HG03175 (cell line): ENCODE measurements around the gene P2RX7.
"Not testable (repeated sequence)": the region's sequence is repeated elsewhere in the genome, so short reads cannot be mapped to it uniquely, and the experiment has no call there.

Experiments
- ATAC-seq: cut with Tn5 transposase; IDR thresholded peaks from one replicate; pipeline ENCODE4 v1.9.1; 2021; ENCODE audit warnings: mild to moderate bottlenecking, moderate library complexity; ENCODE audit not compliant: unreplicated experiment

P2RX7 gene

GRCh38 chr12:121133838-121134237, 1.2 kb downstream of the P2RX7 start:
- no peak for ATAC-seq

DNA sequence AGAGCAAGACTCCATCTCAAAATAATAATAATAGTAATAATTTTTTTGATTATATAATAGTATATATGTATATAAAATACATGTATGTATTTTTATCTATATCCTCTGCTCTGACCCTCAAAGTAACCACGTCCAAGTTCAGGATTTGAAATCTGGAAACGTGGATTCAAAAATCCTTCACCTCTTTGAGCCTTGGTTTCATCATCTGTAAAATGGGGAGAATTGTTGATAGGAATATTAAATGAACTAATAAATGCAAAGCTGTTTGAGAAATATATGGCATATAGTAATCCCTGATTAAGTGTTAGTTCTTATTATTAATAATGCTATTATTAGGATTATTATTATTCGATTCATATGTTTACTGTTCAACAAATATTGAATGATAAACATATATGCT, 2.6 kb downstream of the P2RX7 start:
- no peak for ATAC-seq

GRCh38 chr12:121137512-121137911, 4.8 kb downstream of the P2RX7 start:
- ATAC-seq = no peak

DNA sequence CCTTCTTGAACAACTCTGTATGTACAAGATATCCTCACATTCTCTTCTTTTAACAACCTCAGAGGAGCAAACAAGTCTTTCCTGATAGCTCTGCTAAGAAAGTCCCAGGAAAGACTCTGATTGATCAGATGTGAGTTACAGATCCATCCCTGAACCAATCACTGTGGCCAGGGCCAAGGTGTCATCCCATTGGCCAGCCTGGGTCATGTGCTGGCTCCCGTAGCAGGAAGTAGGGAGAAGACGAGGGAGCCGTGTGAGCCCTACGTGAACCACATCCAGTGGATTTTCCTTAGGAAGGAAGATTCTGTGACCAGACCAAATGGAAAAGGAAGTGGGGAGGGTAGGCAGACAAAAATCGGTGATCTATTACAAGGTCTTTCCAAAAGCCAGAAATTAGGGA, 5.6 kb downstream of the P2RX7 start:
- no peak for ATAC-seq

DNA sequence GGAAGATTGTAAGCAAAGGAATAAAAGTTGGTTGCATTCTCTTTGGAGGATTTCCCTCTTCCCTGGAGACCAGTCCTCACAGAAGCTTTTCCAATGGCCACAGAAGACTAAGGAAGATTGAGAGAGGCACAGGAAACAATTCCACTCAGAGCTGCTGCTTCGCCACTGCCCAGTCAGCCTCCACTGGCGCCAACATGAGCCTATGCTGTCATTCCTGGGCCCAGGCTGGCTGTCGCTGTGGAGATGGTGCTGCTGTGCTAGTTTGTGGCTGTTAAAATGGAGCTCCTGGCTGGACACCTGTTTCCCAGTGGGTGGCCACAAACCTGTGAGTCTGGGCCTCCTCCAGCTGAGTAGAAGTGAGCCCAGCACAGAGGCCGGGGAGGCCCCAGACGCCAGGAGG, 6.6 kb downstream of the P2RX7 start:
- ATAC-seq = no peak

- no peak for ATAC-seq
Observed at GRCh38 chr12:121142171-121142950, 9.7 kb downstream of the P2RX7 start.

DNA sequence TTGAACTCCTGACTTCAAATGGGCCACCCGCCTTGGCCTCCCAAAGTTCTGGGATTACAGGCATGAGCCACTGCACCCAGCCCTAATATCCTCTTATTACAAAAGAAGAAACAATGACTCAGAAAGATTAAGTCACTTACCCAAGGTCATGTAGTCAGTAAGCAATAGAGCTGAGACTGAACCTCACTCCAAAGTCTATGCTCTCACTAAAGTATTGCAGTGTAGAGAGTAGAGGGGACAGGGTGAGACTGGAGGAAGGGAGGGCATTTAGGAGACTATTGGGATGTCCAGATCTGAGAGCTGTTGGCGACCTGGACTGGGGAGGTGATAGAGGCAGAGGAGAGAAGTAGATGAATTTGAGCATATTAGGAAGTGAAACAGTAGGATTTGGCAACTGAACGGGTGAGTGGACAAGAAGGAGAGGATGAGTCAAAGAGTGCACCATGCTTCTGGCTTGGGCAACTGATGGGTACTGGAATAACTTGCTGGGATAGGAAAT, 11.8 kb downstream of the P2RX7 start:
- no peak for ATAC-seq

DNA sequence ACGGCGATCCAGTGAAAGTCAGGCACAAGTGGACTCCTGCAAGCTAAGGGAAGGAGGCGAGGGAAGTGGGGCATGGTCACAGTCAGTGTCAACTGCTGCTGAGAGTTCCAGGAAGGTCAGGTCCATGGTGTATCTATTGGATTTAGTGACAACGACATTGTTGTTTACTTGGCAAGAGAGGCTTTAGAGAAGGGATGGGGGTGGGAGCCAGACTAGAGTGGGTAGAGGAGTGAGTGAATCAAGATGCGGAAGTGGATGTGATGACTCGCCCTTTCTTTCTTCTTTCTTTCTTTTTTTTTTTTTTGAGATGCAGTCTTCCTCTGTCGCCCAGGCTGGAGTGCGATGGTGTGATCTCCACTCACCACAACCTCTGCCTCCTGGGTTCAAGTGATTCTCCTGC, 12.5 kb downstream of the P2RX7 start:
- no peak for ATAC-seq

DNA sequence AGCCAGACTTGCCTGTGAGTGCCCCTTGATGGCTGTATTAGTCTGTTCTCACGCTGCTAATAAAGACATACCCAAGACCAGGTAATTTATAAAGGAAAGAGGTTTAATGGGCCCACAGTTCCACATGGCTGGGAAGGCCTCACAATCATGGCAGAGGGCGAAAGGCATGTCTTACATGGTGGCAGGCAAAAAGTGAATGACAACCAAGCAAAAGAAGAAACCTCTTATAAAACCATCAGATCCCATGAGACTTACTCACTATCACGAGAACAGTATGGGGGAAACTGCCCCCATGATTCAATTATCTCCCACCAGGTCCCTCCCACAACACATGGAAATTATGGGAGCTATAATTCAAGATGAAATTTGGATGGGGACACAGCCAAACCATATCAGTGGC, 16.6 kb downstream of the P2RX7 start:
- not testable (repeated sequence) for ATAC-seq

GRCh38 chr12:121154793-121155375, 22.2 kb downstream of the P2RX7 start:
- ATAC-seq = no peak

DNA sequence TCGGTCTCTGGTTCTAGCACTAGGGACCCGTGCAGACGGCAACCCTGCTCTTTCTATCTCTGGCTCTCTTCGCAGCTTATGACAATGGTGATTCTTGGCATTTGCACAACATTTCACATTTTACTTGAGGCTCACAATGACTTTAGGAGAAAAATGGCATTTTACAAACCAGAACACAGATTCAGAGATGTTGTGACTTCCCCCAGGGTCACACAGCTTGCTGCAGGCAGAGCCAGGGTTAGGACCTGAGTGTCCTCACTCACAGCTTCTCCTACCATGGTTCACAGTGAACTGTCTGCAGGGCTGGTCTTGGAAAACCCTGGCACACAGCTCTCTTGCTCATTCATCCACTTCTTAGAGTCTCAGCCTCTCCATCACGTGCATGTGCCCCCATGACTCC, 23.7 kb downstream of the P2RX7 start:
- ATAC-seq = no peak

- no peak for ATAC-seq
Observed at GRCh38 chr12:121158085-121158484, 25.4 kb downstream of the P2RX7 start.

GRCh38 chr12:121158728-121159351, 26.2 kb downstream of the P2RX7 start:
- not testable (repeated sequence) for ATAC-seq

DNA sequence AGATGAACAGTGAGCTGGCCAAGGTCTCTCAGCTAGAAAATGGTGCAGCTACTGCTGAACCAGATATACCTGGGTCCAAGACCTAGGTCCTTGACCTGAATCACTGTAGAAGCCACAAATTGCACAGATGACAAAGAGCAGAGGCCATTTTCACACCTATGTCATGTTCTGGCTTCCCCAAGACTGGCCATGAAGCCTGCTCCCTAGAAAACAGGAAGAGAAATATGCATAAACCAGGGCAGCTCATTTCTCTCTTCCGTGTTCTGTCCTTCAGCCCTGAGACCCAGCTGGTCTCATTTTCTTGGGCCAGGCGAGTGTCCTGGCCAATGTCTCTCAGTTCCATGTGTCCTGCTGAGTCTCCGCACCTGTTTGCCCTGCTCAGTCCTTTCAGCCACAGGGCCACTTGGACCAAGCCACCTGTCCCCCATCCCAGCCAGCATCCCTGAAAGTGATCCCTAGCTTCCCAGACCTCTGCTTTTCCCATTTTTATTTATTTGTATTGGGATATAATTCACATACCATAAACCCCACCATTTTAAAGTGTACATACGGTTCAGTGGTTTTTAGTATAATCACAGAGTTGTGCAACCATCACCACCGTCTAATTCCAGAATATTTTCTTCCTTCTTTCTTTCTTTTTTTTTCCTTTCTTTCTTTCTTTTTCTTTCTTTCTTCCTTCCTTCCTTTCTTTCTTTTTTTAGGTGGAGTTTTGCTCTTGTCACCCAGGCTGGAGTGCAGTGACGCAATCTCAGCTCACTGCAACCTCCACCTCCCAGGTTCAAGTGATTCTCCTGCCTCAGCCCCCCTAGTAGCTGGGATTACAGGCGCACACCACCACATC, 27.0 kb downstream of the P2RX7 start:
- no peak for ATAC-seq

GRCh38 chr12:121162384-121162783, 29.7 kb downstream of the P2RX7 start:
- no peak for ATAC-seq

DNA sequence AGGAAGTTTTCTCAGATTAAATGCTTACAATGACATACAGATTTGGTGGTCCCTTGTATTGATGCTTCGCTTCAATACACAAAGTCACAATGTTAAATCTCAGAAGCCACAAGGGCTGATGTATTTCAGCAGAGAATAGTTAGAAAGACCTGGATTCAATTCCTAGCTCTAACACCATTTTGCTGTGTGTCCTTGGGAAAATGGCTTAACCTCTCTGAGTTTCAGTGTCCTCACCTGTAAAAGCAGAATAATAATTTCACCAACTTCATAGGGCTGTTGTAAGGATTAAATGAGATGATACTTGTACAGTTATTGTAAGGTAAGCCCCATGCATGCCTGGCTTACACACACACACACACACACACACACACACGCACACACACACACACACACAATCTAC, 30.3 kb downstream of the P2RX7 start:
- ATAC-seq = no peak

DNA sequence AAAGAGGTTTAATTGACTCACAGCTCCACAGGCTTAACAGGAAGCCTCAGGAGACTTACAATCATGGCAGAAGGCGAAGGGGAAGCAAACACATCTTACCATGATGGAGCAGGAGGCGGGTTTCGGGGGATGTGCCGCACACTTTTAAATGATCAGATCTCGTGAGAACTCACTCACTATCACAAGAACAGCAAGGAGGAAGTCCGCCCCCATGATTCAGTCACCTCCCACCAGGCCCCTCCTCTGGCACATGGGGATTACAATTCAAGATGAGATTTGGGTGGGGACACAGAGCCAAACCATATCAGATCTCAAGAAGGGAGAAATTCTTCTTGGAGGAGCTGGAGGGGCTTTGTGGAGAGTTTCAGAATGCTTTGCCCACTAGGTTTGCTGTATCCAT, 32.2 kb downstream of the P2RX7 start:
- not testable (repeated sequence) for ATAC-seq

DNA sequence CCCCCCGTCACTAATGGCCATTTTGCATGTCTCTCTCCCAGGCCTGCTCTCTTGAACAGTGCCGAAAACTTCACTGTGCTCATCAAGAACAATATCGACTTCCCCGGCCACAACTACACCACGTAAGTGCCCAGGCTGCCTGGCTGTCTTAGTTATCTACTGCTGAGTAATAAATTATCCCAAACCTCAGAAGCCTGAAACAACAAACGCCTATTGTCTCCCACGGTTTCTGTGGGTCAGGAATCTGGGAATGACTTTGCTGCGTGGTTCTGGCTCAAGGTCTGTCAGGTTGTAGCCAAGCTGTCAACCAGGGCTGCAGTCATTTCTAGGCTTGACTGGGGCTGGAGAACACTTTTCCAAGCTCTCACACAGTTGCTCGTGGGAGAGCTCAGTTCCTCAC, 32.6 kb downstream of the P2RX7 start:
- no peak for ATAC-seq

DNA sequence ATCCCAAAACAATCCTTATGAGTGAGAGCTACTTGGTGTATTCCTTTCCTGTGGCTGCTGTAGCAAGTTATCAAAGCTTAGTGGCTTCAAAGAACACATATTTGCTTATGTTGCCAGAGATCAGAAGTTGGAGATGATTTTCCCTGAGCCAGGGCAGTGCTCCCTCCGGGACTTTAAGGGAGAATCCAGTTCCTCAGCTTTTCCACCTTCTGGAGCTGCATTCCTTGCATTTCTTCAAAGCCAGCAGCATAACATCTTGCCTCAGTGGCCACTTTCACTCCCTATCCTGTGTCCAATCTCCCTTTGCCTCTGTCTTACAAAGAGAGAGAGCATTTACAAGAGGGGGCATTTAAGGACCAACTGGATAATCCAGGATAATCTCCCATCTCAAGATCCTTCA, 33.7 kb downstream of the P2RX7 start:
- ATAC-seq = no peak

GRCh38 chr12:121167232-121167820, 34.6 kb downstream of the P2RX7 start:
- ATAC-seq = no peak

- no peak for ATAC-seq
Observed at GRCh38 chr12:121167951-121168350, 35.3 kb downstream of the P2RX7 start.
